ENCODE results near the gene UTRN.

DNA sequence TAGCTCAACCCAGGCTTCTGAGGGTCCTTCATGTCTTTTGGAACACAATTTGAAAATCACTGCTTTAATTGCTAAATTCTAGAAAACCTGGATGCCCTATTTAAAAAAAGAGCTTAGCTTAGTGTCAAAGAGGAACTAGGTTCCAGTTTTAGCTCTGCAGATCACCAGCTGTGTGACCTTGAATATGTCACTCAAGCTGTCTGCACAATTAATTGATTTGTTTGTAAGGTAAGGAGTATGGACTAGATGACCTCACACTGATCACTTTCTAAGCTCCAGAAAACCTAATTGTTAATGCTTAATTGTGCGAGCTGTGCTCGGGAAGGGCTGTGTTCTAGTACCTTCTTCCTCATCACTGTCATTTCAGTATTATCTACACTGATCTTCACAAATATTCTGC, 26.2 kb downstream of the UTRN start:
- no peak for TF ChIP-seq POLR2AphosphoS5 (IDR thresholded peaks at IDR 0.05; ENCODE audit: borderline replicate concordance, low read depth, low read length)
- no peak for TF ChIP-seq EZH2 (IDR thresholded peaks at IDR 0.05)
- TF ChIP-seq FOXP2 (optimal IDR thresholded peaks at IDR 0.05; ENCODE audit: control extremely low read depth, extremely low read length, insufficient read depth) = no peak
